Measurements from ENCODE around the gene KIAA1217. TPM values are rescaled to one million over a fixed set of nuclear protein-coding genes. Genes with fewer than 3 reads are reported as not detected.

KIAA1217 gene
- total RNA-seq, 1 experiment from 2014 or later: 18.6 TPM

- DNase-seq: no peak
- no peak overlapping the region for H2BK5ac ChIP-seq (ENCODE audit: insufficient read length, low read length)
- WGBS (ENCODE audit: extremely low coverage, insufficient read length, low lambda C conversion rate): no CpG with 5 or more reads among the region's 2 CpGs
- H3K14ac ChIP-seq (ENCODE audit: insufficient read depth, low read length): no peak overlapping the region
- Mint-ChIP-seq H3K9me3 (no peaks in the 10 kb centered on the region), H3K4me1 (peaks cover 51 to 62% of the 10 kb centered on the region in 2 experiments), H3K27me3 (ENCODE audit: low read depth) (no peaks in the 10 kb centered on the region), H3K36me3 (ENCODE audit: insufficient read depth in 1 of 3, low read depth in 3 of 3) (no peaks in the 10 kb centered on the region), H3K4me3 (no peak overlapping the region), H3K27ac (peak overlapping the region in 2 of 3 experiments; percentile 22 to 84; a peak in 4 of 7 replicates)
- no peak overlapping the region for H3K18ac ChIP-seq (ENCODE audit: insufficient read length, low read depth, low read length)
- no peak overlapping the region for H3K4ac ChIP-seq (ENCODE audit: low read depth, low read length)
- H2AFZ ChIP-seq (ENCODE audit: low read length): no peak overlapping the region
- H3K27me3 ChIP-seq (ENCODE audit: insufficient read depth, low read length): no peaks in the 10 kb centered on the region
- H4K91ac ChIP-seq (ENCODE audit: insufficient read length, low read depth, low read length): no peak overlapping the region
- no peak overlapping the region for H3T11ph ChIP-seq (ENCODE audit: low read length)
- no peaks in the 10 kb centered on the region for H3K23me2 ChIP-seq (ENCODE audit: insufficient read length, low read depth, low read length, poor library complexity, severe bottlenecking)
- no peak overlapping the region for H3K23ac ChIP-seq (ENCODE audit: insufficient read length, low read depth, low read length)
- H4K8ac ChIP-seq (replicated peaks; ENCODE audit: insufficient read length, low read depth, low read length): no peak overlapping the region
- no peaks in the 10 kb centered on the region for H3K9me3 ChIP-seq (ENCODE audit: control insufficient read depth, low read depth, low read length)
- H2BK120ac ChIP-seq (ENCODE audit: low read depth, low read length, poor library complexity, severe bottlenecking): no peak overlapping the region
- no peak overlapping the region for H3K27ac ChIP-seq (ENCODE audit: insufficient read length, low read depth, low read length)
- H3K9ac ChIP-seq (ENCODE audit: extremely low read depth, insufficient read length, low read length): no peak overlapping the region
- H4K5ac ChIP-seq (ENCODE audit: insufficient read length, low read depth, low read length): no peak overlapping the region
- H3K79me1 ChIP-seq (ENCODE audit: insufficient read depth, low read depth, low read length, poor library complexity, severe bottlenecking): no peaks in the 10 kb centered on the region
- H2BK20ac ChIP-seq (ENCODE audit: low read depth, low read length, poor library complexity, severe bottlenecking): no peak overlapping the region
- H3K4me1 ChIP-seq (ENCODE audit: insufficient read depth, low read length): peaks cover 9% of the 10 kb centered on the region; the same call in 1 of the 2 replicates
- no peak overlapping the region for H3K4me2 ChIP-seq (ENCODE audit: insufficient read depth, insufficient read length, low read length)
- H2AK5ac ChIP-seq (ENCODE audit: insufficient read length, low read length): no peak overlapping the region
- H2BK12ac ChIP-seq (ENCODE audit: insufficient read length, low read depth, low read length): no peak overlapping the region
- no peak overlapping the region for H2BK15ac ChIP-seq (ENCODE audit: low read depth, low read length)
- no peak overlapping the region for H3K56ac ChIP-seq (ENCODE audit: insufficient read length, low read depth, low read length)
- H3K79me2 ChIP-seq (ENCODE audit: insufficient read depth, low read length): 0 out of 2 replicates have a peak, but pooled peaks cover 1% of the 10 kb centered on the region
- no peaks in the 10 kb centered on the region for H4K20me1 ChIP-seq (ENCODE audit: control insufficient read depth, insufficient read depth, insufficient read length)
- no peak for TF ChIP-seq CTCF (conservative IDR thresholded peaks at IDR 0.05)
These were observed 42.6 kb downstream of the KIAA1217 start for GRCh38 chr10:24251547-24251946.

Measured in H9 (cell line).